Ramos (cell line): ENCODE data around the gene TROAP.
"Not testable (repeated sequence)": the region's sequence is repeated elsewhere in the genome, so short reads cannot be mapped to it uniquely, and the experiment has no call there.

ENCODE experiments used
- in situ Hi-C: fragments of 300-500 bp; cut with MboI; formaldehyde crosslinking; loops from one replicate; pipeline ENCODE4 v1.14.3; 2022; ENCODE audit warnings: low sequenced_read_pairs; ENCODE audit not compliant: unreplicated experiment

The TROAP gene

DNA sequence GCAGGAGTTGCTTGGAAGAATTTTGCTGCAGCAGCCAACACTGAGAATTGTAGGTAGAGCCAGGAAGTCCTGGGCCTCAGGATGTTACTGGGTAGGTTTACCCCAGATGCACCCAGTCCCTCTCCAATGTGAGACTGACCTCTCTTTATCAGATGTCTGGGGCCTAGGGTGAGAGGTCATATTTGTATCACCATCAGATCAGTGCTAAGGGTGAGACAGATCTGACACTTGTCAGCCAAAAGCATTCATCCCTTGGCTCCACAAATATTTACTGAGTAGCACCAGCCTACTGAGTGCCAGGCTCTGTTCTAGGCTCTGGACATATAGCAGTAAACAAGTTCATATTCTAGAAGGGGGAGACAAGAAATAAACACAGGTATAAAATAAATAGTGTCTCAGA, 4.3 kb downstream of the TROAP start:
- in situ Hi-C loops: no loop called here

DNA sequence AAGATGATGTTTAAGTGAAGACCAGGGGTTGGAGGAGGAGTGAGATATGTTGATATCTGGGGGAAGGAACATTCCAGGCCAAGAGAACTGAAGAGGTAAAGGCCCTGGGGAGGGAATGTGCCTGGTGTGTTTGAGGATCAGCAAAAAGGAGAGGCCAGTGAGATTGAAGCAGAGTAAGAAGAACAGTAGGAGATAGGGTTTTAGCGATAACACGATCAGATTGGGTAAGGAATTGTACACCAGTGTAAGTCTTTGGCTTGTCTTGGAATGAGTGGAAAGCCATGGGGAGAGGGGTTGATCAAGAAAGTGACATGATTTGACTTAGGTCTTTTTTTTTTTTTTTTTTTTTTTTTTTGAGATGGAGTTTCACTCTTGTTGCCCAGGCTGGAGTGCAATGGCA, 4.8 kb downstream of the TROAP start:
- in situ Hi-C loops: no loop called here

GRCh38 chr12:49328816-49329215, 5.8 kb downstream of the TROAP start:
- in situ Hi-C loops: no loop called here

DNA sequence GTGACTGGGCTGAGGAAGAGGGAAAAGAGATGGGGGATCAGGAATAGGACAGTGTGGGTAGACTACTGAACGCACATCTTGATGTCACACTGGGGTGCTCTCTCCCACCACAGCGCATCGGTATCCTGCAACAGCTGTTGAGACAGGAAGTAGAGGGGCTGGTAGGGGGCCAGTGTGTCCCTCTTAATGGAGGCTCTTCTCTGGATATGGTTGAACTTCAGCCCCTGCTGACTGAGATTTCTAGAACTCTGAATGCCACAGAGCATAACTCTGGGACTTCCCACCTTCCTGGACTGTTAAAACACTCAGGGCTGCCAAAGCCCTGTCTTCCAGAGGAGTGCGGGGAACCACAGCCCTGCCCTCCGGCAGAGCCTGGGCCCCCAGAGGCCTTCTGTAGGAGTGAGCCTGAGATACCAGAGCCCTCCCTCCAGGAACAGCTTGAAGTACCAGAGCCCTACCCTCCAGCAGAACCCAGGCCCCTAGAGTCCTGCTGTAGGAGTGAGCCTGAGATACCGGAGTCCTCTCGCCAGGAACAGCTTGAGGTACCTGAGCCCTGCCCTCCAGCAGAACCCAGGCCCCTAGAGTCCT, 7.1 kb downstream of the TROAP start:
- in situ Hi-C loops: no loop called here

GRCh38 chr12:49330631-49331379, 7.8 kb downstream of the TROAP start:
- in situ Hi-C loops: no loop called here

GRCh38 chr12:49331380-49332222, 8.5 kb downstream of the TROAP start:
- in situ Hi-C loops: no loop called here

DNA sequence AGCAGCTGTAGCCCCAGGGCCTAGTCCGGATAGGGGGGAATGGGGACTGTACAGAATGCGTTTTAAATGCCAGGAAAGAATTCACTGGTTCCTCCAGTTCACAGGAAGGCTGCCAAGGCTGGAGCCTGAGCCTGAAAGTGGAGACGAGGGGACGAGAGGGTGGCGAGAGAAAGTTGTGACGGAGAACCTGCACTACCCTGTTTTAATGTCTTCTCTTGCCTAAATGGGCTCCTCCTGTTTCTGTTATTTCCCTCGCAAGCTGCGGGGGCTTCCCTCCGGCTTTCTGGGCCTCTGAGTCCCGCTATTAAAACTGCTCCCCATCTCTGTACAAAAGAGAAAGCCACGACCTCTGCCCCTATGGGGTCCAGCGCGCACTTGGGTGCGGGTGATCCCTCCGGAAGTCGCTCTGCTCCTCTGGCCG, 9.4 kb downstream of the TROAP start:
- in situ Hi-C loops: no loop called here

GRCh38 chr12:49332891-49333371, 9.9 kb downstream of the TROAP start:
- in situ Hi-C loops: no loop called here

DNA sequence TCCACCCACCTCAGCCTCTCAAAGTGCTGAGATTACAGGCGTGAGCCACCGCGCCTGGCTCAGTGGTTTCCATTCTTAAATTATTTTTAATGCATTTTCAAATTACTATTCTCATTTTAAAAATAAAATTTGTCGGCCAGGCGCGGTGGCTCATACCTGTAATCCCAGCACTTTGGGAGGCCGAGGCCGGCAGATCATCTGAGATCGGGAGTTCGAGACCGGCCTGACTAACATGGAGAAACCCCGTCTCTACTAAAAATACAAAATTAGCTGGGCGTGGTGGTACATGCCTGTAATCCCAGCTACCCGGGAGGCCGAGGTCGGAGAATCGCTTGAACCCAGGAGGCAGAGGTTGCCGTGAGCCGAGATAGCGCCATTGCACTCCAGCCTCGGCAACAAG, 10.7 kb downstream of the TROAP start:
- in situ Hi-C loops: not testable (repeated sequence)

GRCh38 chr12:49334226-49334625, 11.2 kb downstream of the TROAP start:
- in situ Hi-C loops: no loop called here

DNA sequence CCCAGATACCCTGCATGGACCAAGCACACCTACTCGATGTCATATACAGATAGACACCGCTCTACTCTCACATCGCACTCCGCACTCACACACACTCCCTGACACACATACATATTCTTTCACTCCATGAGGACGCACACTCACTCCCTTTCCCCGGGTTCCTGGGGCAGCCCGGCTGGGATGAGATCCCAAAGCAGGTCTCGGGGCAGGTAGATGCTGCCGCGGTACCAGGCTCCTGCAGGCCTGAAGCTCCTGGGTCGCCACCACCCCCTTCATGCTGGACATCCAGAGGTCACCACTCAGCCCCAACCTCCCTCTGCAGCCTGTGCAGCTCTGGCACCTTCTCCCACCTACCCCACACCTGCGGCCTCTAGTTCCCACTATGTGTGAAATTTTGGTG, 11.6 kb downstream of the TROAP start:
- in situ Hi-C loops: loop anchor here (5.0 kb wide), 1 partner anchor 47 kb away; no protein-coding TSS in a partner anchor

DNA sequence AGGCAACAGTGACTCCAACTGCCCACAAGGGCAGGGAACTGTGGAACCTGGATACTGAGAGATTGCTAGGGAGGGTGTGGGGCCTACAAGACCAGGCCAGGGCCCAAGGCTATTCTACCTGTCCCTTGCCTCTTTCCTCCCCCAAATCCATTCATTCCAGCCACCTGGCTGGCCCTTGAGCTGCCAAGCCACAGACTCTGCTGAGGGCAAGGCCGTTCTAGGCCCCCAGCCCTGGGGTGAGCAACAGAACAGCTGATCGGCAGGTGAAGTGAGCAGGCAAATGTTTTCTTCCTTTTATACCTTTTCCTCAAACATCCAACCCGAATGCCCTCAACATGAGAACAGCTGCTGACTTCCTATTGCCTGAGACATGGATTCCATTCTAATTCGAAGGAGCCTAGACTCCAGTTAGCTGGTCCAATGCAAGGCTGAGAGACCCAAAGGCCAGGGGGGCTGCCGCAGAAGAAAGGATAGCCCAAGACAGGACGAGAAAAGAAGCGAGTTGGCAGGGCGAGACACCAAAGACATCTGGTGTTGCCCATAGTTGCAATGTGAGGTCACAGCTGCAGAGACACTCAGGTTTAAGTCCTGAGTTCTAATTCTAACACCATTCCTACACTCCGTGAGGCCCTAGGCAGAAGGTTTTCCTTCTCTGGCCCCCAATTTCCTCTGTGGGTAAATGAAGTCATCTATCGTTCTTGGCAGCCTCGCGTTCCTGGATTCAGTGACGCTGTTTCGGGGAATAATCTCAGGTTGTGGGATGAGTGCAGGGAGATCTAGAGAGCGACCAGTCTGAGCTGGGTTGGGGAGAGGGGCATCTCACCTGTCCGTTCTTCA, 12.3 kb downstream of the TROAP start:
- in situ Hi-C loops: loop anchor here (5.0 kb wide), 1 partner anchor 48 kb away; no protein-coding TSS in a partner anchor

GRCh38 chr12:49335955-49336644, 13.0 kb downstream of the TROAP start:
- in situ Hi-C loops: loop anchor here (5.0 kb wide), 1 partner anchor 49 kb away; no protein-coding TSS in a partner anchor

- in situ Hi-C loops: loop anchor here (5.0 kb wide), 1 partner anchor 50 kb away; no protein-coding TSS in a partner anchor
Measured at GRCh38 chr12:49336645-49337584, 13.9 kb downstream of the TROAP start, which contains the start of gene C1QL4. TSS of gene C1QL4 (minus strand) at chr12:49337188. CDS start at chr12:49336477, 711 bp downstream.

DNA sequence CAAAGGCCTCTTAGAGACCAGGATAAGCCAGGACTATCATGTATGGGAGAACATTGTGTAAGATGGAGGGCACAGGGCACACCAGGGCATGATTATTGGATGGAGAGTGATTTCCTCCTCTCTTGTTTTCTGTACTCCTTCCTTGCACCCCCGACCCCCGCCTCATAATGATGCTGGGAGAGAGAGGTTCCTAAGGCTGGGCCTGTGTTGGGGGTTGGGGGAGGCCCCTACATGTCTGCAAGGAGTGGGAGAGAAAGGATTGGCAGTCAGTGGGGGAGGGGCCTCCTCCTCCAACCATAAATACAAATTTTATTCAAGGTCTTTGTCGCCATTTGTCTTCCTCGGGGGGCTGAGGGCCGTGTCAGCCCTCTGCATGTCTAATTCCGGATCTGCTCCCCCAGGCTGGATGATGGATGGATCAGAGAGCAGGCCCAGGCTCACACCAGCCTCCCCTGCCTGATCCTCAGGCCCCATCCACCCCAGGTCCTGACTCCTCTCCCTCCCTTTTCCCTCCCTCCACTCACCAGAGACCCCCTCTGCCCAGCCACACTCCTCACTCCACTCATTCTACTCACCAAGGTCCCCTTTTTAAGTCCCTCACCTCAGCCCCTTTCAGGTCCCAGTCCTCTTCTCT, 15.9 kb downstream of the TROAP start:
- in situ Hi-C loops: loop anchor here (5.0 kb wide), 1 partner anchor 52 kb away; no protein-coding TSS in a partner anchor

DNA sequence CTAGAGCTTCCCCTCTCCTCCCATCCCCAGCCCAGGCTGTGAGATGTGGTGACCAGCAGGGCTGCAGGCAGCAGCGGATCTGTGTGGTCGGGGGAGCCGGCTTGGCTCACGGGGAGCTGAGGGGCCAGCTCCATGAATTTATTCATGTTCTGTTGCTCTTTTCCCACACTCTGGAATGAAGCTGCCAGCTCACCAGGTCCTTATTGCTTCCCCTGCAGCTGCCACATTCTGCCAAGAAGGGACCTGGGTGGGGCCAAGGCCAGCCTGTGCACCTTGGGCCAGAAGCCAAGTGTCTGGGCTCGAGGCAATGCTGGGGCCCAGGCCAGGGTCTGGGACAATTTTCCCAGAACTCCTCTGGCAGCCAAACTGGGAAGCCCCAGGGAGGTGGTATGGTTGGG, 16.4 kb downstream of the TROAP start:
- in situ Hi-C loops: loop anchor here (5.0 kb wide), 1 partner anchor 52 kb away; no protein-coding TSS in a partner anchor

GRCh38 chr12:49340095-49340870, 17.2 kb downstream of the TROAP start:
- in situ Hi-C loops: no loop called here
